ENCODE results near the gene CCDC148. TPM values are rescaled to one million over a fixed set of nuclear protein-coding genes. Genes with fewer than 3 reads are reported as not detected.

Gene CCDC148
- total RNA-seq, 1 donor from 2014 or later: 3.6 TPM

DNA sequence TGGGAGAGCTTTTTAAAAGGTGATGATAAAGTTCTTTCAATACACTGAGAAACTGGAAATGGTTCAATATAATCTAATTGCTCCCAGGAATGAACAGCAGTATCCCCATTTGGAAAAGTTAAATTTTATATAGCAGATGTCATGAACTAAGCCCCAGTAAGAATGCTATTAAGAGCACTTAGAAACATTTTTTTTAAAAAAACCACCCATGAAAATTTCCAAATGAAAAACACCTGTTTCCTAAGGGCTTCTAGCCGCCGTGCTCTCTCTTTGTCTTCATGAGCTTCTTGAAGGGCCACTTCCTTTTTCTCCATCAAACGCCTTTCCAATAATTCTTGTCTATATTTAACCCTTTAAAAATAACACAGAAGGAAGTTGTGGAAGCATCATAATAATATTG is 277.9 kb downstream of the CCDC148 start:
- no peak for DNase-seq (ENCODE audit: low spot score)

DNA sequence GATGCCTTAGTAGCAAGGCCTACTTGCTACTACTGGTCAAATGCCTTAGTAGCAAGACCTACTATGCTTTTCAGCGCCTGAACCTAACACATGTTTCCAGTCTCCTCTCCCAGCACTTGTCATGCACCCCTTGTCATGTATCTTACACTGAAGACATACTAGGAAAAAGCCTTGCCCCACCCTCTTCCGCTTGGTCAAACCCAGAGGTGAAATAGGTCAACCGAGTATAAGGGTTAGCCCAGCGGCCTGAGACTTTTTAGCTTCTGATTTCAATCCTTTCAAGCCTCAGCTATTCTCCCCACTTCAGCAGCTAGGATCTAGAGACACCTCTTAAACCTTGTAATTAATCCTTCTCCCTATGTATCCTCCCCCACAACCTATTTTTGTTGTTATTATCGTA is 281.6 kb downstream of the CCDC148 start:
- DNase-seq (ENCODE audit: low spot score): no peak

DNA sequence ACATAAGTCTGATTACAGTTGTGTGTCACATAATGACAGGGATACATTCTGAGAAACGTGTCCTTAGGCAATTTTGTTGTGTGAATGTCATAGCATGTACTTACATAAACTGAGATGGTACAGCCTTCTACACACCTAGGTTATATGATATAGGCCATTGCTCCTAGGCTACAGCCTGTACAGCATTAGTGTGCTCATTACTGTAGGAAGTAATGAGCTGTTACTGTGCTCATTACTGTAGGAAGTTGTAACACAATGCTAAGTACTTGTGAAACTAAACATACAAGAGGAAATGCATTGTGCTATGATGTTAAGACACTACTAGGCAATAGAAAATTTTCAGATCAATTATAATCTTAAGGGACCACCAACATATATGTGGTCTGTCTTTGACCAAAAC is 282.1 kb downstream of the CCDC148 start:
- DNase-seq (ENCODE audit: low spot score): no peak

DNA sequence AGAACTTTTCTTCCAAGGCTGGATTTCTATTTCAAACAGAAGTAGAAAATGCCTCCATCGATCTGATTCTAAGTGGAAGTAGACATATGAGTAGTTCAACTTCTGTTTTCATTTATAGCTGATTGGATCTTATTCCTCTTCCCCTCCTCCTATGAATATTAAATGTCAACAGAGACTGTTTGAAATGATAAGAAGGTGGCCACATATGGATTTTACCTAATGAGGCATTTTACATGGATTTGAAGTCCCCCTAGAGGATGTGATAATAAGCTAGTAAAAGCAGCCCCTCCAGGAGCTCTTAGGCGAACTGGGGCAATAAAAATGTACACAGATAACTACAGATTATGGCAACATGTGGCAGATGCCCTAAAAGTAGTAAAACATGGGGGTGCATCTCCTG is 283.8 kb downstream of the CCDC148 start:
- DNase-seq (ENCODE audit: low spot score): no peak

DNA sequence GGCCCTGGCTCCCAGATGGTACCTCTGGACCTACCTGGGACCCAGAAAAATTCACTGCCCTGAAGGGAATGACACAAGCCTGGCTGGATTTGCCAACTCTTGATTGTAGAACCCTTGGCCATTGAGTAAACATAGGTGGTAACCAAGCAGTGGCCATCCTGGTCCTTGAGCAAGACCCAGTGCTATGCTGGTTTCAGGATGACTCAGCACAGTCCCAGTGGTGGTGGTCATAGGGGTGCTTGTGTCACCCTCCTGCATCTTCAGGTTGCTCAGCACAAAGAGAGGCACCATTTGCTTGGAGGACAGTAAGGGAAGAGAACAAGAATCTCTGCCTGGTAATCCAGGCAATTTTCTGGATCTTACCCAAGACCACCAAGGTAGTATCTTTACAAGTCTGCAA is 302.0 kb downstream of the CCDC148 start:
- no peak for DNase-seq (ENCODE audit: low spot score)

DNA sequence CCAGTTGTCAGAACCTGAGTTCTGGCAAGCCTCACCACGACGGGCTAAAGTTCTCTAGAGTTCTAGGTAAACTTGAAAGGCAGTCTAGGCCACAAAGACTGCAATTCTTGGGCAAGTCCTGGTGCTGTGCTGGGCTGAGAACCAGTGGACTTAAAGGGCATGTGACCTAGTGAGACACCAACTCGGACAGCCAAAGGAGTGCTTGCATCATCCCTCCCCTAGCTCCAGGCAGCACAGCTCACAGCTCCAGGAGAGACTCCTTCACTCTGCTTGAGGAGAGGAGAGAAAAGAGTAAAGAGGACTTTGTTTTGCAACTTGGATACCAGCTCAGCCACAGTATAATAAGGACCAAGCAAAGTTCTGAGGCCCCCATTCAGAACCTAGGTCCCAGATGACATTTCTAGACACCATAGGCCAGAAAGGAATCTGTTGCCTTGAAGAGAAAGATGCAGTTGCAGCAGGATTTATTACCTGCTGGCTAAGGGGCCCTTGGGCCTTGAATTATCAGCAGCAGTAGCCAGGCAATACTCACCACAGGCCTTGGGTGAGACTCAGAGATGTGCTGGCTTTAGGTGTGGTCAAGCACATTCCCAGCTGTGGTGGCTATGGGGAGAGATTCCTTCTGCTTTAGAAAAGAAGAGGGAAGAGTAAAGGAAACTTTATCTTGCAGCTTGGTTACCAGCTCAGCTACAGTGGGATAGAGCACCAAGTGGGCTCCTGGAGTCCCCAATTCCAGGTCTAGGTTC is 303.1 kb downstream of the CCDC148 start:
- DNase-seq (ENCODE audit: low spot score): no peak

DNA sequence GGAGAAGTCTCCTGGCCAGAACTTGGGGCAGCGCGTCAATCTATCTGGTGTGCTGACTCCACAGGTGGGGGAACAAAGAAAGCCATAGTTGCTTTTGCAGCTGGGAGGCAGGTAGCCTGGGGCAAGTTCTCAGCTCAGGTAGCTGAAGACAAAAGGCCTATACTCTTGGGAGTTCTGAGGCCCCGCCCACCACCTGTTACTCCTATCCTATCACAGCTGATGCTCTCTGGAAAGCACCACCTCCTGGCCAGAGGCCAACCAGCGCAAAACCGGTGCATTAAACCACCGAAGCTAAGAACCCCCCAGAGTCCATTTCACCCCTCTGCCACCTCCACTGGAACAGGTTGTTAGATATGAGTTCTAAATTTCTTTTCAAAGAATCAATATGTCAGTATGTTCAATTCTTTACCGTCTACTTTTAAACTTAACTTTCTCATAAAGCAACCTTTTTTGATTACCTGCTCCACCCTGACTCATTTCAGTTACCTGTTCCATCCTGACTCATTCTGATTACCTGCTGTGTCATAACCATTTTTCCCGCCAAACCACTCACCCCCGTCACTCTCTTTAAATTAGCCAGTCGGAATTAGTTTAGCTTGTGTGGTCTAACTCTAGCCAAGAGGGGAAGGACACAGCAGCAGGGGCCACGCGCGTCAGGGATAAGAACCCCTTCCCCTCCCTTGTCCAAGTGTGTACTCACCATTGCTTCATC is 311.5 kb downstream of the CCDC148 start:
- no peak for DNase-seq (ENCODE audit: low spot score)

DNA sequence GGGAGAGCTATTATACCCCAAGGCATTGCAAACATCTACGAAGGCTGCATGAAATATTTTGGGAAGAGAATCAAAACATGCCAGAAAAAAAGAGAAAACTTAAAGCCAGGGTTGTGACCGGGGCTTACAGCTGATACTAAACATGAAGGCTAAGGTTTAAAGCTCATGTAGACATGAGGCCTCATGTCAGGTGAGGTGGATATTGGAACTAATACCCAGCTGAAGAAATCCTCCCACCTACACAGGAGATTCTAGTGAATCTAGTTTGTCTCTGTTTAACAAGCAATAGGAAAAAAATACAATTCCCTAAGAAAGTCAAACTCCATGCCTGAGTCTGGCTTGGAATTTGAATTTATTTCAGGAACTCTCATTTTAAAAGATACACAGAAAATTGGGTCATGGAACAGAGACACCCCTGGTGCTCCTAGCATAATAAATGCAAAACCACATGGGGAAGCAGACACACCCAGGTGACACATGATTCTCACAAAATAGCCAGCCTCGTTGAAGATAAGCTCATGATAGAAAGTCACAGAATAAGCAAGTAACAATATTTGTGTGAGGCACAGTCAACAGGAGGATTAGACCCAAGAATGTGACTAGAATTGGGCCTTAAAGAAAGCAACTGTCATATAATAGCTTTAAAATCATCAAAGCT is 312.7 kb downstream of the CCDC148 start:
- DNase-seq (ENCODE audit: low spot score): no peak

DNA sequence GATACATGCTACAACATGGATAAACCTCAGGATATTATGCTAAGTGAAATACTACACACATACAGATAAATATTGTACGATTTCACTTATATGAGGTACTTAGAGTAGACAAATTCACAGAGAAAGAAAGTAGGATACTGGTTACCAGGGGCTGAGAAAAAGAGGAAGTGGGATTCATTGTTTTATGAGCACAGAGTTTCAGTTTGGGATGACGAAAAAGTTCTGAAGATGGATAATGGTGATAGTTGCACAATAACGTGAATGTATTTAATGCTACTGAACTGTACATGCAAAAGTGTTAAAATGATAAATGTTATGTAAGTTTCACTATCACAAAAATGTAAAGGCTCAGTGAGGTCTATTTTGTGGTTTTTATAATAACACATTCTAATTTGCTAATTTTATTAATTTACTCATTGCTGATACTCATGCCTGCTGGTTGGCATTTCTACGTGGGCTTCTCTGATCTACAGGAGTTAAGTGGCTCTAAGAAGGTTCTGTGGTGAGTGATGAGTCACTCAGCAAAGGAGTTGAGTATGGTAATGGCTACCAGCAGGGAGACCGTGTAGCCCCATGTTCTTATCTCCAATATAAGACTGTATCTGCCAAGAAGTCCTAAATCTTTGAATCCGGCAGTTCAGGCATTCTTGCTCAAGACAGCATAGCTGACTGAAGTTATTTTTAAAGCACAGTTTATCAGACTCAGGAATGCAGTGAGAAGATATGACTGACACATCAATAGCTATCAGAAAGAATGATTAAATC is 313.8 kb downstream of the CCDC148 start:
- DNase-seq (ENCODE audit: low spot score): peak; percentile 66

DNA sequence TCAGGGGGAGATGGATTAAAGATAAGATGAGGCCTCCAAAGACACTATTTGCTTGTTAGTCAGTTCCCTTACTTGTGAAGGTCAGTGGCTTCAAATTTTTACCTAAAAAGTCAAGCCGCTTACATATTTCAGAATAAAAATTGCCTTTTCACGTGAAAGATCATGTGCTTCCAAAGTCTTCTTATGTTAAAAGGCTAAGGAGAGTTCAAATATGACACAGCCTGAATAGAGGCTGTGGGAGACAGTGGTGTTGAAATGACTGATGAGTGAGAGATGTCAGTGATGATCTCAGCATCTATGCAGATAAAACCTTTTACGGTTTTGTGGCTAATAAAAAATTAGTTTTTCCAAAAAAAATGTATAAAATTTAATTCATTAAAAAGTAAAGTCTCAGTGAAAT is 314.4 kb downstream of the CCDC148 start:
- DNase-seq (ENCODE audit: low spot score): no peak

DNA sequence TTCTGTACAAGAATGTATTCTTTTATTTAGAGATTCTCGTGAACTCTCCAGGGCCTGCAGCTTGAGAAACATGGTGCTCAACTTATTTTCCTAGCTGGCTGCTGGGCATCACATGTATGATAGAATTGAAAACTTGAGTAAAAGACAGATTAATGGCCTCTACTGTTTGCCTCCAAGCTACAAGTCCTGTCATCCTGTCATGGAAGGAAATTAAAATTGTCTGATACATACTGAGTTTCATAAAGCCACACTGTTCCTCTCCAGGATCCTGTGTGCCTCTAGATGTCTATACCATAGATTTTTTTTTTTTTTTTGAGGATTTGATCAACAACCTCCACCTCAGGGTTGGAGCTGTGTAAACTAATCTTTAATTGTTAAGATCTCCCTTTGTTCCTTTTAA is 316.4 kb downstream of the CCDC148 start:
- no peak for DNase-seq (ENCODE audit: low spot score)

DNA sequence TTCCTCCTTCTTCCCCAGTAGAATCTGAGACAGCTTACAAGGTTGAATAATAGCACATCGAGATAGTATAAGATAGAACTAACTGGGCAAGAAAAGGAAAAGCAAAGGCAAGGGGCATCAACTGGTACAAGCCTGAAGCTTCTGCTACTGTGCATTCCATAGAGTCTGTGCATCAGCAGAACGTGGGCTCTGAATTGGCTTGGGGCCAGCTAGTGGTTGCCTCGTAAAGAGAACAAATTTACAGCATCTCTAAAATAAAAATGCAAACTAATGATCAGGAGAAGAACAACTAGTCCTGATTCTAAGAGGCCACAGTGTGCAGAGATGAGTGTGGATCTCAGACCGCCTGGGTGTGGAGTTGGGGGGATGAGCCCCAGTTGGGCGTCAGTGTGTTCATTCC is 318.3 kb downstream of the CCDC148 start:
- DNase-seq (ENCODE audit: low spot score): no peak

DNA sequence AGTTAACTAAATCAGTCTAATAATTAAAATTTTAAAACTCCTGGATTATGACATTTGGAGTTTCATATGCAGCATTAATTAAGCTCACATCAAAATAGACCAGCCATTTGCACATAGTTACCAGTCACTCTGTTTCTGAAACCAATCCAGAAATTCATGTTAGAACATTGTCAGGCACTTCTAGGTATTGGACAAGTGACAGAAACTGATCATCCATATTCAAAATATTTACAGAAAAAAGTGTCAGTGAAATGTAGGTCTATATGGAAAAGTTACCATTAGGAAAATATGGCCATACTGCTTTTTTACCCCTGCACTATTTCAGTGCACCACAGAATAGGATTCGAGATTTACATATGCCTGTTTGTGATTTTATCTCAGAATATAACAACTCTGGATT is 321.5 kb downstream of the CCDC148 start:
- DNase-seq (ENCODE audit: low spot score): no peak

DNA sequence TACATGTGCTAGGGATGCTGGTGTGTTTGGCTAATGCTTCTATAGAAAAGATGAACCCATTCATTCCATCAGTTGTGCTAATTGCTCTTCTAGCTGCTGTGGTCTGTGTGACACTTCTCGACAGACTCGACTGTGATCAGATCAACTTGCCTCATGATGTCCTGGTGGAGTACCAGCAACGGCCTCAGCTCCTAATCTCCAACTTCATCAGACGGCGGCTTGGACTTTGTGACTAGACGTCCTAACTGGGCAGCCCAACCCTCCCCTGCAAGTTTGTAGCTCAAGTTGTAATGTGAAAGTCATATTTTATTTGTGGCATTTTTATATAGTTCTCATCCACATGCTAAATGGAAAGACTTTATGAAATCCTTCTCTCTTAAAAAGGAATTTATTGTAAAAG is 321.9 kb downstream of the CCDC148 start:
- DNase-seq (ENCODE audit: low spot score): peak; percentile 20

DNA sequence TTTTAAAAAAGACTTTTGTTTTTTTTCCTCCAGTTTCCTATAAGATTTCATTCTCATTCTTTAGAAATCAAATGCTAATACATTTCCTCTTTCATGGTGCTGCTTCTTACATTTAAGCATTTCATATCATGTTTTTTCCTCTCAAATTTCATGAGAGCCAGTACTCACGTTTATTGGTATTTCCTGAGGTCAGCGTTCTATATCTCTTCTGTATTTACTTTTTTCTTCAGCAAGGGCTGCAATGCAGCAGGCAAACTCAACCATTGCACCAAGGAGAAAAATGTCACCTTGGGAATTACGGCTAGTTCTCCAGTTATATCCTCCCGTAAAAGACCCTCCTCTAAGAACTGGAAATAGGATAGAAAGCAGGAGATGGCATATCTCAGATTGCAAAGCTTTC is 322.5 kb downstream of the CCDC148 start:
- no peak for DNase-seq (ENCODE audit: low spot score)

DNA sequence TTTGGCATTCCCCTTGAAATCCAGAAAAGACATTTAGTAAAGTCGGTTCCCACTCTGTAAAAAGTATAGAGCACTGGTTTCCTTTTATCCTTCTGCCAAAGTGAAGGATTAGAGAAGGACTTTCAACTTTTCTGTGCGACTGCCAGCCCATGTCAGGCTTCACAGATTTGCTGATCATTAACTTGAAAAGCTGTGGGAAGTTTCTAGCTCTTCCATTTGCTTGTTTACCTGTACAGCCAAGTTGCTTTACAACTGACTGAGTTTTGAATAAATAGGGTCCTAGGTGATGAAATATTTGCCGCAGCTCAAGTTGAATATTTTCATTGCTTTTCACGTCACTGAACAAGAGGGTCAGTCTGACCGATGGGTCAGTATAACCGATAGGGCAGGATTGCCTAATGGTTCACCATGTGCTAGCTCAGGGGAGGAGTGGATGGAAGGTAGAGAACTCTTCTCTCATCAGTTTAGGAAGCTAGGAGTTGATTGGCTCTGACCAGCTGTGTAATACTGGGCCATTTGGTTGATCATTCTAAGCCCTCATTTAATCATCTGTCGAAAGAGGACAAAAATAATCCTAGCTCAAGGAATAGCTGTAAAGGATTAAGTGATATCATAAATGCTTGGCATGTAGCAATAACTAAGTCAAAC is 324.5 kb downstream of the CCDC148 start:
- no peak for DNase-seq (ENCODE audit: low spot score)

DNA sequence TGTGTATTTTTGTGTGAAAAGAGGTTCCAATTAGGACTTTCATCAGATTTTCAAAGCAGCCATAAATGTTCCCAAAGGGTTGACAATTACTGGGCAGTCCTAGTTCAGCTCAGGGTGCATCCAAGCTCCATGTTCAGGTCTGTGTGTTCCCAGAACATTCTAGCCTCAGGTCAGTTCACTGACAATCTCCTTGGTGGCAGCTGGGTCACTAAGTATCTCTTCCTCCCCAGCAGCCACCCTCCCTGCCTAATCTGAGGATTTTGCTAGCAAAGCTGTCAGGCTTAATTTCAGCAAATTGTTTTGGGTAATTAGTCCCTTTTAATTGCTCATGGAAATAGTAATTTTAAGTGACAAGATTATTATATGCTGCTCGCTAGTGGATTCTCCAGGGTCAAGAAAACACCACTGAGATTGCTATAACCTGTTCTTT is 325.1 kb downstream of the CCDC148 start:
- DNase-seq (ENCODE audit: low spot score): no peak

DNA sequence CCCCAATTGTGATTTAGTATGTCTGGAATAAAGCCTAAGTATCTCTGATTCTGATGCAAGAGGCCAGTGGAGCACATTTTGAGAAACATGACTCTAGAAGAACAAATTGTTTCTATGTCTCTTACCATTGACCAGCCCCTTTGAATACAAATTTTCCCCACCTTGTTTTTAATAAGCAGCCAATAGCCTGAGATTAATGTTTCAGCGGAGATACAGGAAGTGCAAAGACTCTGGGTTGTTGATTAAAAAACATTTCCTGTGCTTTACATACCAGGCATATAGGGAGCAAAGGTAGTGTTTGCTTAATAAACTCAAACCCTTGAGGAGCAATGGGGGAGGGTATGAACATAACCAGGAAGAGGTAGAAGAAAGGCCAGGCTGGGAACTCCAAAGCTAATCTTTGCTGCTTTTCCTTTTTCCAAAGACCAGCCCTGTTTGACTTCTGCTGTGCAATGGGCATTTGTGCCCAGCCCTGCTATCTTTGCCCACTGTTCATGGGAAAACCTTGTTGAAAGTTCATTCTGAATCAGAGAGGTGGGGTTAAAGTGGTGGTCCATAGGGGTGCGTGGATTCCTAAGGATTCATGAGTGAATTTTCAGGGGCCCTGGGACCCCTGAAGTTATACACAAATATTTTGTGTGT is 325.6 kb downstream of the CCDC148 start:
- peak; percentile 29 for DNase-seq (ENCODE audit: low spot score)

DNA sequence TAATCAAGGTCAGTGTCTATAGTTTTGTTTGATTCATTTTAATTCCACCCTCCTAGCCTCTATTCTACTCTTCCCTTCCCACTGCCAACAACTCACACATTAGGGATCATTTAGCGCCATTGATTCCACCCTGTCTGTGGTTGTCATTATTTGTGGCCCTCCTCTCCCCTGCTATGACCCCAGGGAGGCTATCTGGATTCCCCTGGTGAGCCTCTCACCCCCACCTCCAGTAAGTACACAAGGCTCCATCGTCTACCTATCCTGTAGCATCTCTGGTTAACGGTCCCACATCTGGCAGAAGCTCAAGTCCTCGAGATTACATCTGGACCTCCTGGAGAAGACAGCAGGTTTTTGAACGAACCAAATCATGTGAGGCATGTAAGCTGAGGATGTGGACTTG is 327.5 kb downstream of the CCDC148 start:
- DNase-seq (ENCODE audit: low spot score): no peak

DNA sequence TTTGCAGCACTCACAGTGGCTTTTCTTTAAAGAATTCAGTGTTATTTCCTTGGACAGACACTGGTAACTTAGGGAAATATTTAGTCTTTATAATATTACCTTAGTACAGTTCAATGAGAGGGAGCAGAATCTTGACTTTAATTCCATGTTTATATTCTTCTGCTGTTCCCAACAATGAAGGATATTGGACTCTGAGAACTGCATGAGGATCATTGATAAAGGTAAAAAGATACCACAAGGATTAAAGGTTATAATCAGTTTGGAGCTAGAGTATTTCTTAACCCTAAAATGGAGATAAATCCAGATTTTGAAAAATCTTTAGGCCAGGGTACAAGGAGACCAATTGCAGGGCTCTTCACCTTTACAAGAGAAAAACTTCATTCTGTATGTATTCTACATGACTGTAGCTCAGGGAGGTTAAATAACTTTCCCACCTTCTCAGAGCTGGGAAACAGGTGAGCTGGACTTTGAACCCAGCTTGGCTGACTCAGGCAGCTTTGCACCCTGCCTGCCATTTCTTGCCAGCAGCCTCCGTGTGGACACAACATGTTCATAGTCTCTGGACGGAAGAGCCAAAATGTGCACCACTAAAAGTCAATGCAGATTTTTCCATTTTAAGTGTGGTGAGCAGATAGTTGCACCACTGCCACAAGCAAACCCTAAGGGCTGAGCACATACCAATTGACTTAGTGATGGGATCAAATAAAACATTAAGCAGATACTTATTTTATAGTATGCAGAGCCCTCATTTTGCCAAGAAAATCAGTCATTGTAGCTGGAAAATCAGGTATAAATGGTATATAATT is 328.2 kb downstream of the CCDC148 start:
- peak; percentile 24 for DNase-seq (ENCODE audit: low spot score)

Data from umbilical cord (tissue), 2 donors.